GM19238 (cell line): ENCODE data around the gene MAST4.
"Not testable (repeated sequence)": the region's sequence is repeated elsewhere in the genome, so short reads cannot be mapped to it uniquely, and the experiment has no call there.

Experiments
- DNase-seq: peaks from one replicate; pipeline ENCODE4 v3.0.0; 2011; ENCODE audit warnings: low spot score; ENCODE audit not compliant: insufficient read length

Gene MAST4

DNA sequence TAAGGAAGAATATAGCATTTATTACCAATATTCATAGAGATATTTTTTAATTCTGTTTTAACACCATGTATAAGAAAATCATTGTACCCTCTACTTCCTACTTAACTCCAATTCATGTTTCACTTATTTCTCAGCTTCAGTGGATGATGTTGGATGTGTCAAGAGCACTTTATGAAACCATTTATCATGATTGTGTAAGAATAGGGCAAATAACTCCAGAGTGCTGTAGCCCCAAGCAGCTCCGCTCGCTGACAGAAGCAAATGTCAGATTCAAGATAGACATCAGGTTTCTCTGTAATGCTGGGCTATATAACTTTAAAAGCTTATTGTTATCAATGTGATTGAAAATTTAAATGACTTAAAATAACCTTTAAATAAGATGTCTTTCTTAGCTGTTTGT, 50.4 kb downstream of the MAST4 start:
- no peak for DNase-seq

DNA sequence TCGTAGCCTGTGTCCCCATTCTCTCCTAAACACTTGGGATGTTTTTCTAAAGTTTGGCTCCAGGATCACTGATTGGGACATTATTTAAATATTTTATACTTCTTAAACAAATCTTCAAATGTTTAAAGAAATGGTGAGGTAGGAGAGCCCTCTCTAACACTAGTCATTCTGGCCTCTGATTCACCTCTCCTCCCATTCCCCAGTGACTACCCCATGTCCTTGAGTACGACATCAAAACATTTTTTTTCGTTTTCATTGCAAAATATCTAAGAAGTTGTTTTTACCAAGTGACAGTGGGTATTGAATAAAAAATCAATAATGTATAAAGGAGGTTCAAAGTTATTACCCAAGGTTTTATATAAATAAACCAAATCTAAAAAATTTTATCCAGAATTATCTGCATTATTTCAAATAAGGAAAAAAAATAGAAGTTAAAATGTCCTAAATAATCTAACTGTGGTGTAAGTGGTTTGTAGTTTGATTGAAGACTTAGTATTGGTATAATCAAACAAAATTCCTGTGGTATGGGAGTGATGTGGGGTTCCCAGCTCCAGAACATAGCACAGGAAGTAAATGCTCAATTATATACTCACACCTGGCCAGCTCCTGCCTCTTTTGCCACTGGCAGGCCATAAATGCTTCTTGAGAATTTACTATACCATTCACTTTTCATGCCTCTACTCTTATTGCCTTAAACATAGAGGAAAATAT, 51.1 kb downstream of the MAST4 start:
- DNase-seq = no peak

DNA sequence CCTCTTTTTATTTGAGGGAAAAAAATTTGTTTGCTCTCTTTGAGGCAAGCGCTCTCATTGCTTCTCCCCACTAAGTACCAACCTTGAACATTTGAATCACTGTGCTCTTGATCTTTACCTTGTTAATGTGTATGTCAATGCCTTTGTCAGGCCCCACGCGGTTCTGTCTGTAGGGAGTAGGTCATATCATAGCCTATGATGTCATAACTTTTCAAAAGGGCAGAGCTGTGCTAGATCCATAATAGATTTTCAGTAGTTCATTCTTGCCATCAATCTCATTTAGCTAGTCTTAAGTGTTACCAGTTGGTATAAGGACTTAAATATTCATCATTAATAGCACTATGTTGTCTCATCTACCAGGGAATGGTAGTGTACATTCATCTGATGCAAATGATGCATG, 56.6 kb downstream of the MAST4 start:
- DNase-seq = no peak

DNA sequence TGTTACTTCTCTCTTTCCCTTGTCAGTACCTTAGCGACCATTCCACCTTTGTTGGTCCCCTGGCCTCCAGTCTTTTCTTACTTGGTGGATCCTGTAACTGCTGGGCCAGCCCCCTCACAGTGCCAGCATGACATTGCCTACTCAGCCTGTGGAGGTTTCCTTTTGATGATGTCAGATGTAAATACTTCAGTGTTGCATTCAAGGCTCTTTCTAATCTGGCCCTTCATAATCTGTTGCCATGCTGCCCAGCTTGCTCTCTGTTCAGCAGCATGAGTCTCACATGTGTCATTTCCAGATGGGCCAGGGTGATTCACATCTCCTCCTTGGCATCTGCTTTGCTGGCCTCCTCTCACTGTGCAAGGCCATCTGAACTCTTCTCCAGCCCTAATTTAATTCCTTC, 57.1 kb downstream of the MAST4 start:
- DNase-seq = no peak

DNA sequence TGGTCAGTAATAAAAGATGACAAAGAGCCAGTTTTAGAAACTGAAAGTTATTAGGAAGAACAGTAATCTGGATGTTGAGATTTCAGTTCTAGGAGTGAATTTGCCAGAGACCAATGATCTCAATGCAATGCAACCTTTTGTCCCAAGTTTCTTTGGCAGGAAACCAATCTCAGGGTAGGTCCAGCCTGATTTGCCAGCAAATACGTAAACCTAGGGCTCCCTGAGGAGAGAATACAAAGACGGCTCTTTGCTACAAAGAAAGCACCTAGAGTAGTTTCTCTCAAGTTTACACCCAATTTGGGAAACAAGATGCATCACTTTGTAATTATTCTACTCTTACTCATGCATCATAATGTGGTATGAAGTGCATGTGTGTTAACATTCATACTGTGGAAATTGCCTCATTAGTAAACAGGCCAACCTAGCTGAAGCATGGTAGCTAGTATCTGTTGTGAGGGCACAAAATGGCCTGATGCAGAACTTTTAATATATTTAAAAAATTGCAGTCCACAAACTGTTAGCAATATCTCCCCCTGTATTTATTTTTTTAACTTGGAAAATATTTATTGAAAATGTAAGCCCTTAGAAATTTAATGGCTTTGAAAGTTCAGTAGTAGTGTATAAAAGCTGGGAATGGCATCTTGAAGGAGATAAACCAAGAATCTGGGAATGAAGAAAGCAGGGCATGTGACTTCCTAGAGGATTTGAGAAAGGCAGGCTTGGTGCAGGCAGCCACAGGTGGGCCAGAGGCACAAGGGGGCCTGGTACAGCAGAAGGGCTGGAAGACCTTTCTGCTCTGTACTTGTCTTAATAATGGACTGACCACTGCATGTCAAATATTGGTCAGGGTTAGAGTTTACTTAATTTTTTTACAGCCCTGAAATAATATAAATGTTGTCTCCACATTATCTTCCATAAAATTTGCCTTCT, 59.5 kb downstream of the MAST4 start:
- DNase-seq = no peak

DNA sequence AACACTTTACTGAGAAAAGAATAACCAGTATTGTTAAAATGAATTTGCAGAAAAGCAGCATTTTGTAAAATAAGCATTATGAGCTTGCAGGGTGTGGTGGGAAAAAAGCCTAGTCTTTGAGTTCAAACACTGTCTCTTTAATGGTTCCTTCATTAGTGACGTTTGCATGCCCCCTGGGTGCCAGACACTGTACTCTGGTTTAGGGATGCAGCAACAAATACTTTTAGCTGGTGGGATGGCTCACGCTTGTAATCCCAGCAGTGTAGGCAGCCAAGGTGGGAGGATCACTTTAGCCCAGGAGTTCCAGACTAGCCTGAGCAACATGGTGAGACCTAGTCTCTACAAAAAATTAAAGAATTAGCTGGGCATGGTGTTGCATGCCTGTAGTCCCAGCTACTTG, 62.3 kb downstream of the MAST4 start:
- no peak for DNase-seq

DNA sequence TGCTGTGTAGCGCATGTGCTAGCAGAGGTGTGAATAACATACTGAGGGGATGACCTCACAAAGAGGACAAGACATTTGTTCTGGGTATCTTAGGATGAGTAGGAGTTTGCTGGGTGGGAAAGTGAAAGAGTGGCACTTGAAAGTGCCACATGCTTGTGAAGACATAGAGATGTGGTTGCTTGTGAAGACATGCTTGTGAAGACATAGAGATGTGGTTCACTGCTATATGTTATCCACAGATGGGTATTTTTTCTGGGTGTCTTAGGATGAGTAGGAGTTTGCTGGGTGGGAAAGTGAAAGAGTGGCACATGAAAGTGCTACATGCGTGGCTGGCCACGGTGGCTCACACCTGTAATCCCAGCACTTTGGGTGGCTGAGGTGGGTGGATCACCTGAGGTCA, 63.6 kb downstream of the MAST4 start:
- no peak for DNase-seq

DNA sequence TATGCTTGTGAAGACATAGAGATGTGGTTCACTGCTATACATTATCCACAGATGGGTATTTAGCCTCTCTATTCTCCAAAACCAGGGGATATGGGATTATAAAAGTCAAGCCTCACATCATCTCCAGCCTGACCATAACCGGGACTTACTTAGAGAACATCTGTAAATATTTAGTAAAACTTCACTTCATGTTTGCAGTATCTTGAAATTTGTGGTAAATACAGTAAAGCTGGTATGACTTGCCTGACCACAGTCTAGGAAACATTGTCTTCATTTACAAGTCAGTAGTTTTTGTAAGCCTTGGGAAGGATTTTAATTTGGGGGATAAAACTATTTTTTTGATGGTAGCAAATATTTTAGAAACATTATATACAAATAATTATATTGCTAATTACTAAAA, 64.2 kb downstream of the MAST4 start:
- DNase-seq = no peak

DNA sequence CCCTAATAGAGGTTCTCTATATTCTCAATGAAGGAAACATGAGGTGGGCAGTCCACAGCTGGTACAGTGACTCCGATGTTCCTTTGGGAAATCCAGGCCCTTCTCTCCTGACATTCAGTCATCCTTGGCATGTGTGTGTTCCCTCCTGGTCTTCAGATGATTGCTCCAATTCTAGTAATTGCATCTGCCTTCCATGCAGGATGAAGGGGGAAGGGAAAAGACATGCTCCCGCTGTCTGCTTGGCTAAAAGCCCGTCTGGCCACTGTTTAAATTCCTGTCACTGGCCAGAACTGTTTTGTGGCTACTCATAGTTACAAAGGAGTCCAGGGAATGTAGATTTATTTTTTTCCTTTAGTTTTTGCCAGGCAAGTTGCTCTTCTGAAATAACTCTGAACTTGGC, 65.0 kb downstream of the MAST4 start:
- DNase-seq = no peak

DNA sequence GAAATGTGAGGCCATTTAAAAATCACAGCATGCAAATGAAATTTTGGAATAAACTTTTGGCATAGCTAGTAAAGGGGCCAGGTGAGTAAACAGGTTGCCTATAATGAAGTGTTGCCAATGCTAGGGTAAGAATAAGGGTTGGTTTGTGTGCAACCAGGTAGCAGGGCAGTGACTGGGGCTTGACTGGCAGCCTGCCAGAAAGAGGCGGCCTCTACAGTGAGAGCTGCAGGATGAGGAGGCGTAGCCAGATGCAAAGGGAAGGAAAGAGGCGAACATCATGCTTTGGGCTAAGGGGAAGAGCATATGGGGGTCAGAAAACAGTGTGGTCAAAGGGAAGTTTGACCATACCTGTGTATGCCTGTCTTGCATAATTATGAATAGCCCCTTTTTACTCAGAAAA, 70.6 kb downstream of the MAST4 start:
- DNase-seq = no peak

DNA sequence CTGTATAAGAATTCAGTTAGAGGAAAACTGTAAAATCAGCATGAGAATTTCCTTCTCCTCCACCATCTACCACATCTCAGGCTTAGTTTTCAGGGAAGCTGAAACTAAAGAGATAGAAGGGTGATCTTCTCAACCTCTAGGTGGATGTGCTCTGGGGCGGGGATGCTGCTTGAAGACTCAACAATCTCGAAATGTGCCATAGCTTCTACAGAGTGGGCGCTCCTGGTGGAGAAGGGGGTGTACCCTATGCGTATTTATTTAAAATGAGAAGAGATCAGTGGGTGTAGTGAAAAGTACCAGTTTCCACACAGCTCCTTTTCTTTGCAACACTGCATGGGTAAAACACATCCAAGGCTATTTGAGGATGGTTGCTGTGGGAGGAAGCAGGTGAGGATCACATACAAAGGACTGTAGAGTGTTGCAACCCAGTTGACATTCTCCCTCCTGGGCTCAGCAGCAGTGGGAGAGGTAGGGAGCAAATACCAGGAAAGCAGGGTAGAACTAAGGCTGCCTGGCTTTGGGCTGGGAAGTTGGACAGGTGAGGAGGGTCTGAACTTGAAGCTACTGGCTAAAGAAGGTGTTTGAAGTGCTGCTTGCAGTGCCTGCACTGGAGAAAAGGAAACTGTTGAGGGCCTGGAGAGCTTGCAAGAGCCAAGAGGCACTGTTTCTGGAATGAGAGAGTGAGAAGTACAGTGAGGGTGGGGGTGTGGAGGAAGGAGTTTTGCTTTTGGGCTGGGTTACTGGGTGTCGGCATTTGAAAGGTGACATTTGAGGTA, 73.1 kb downstream of the MAST4 start:
- DNase-seq = no peak

DNA sequence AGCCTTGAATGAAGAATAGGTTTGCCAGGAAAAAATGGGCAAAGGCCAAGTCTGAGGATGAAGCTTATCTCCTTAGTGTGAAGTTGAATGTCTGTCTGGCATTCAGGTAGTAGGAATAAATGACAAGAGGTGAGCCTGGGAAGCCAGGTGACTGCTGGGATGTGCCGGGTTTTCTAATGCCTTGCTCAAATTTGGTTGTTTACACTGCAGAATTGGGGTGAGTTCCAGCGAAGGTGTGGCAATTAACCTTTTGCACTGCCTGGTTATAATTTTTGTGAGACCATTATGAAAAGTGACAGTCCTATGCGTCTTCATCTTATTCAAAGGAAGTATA, 73.6 kb downstream of the MAST4 start:
- no peak for DNase-seq

DNA sequence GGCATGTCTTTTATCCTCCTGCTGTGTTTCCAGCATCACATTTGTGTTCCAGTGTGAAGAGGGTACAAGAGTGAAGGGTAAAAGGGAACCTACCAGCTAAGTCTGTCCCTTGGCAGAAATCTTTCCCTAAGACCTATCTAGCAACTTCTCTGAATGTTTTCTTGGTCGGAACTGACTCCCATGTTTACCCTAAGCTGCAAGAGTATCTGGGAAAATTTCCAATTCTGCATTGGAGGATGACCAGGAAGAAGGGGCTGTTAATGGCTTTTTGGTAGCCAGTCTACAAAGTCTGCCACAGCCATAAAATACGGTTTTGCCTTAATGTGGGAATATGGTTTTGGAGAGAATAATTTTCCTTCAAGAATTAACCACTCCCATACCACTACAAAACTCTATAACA, 75.1 kb downstream of the MAST4 start:
- DNase-seq = no peak

DNA sequence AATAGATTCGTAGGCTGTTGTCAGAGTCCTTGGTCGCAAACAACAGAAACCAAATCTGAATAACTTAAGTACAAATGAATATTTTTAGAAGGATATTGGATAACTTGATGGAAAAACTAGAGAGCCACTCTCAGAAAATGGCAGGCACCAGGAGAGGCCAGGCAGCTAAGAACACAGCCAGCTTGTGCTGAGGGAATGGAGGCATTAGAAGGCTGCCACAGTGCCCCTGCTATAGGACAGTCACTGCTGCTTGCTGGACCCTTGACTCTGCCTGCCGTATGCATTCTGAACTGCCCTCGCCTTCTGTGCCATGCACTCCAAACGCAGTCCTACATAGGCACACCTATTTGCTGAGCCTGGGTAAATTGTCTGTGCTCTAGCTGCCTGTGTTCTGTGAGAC, 78.6 kb downstream of the MAST4 start:
- DNase-seq = no peak

DNA sequence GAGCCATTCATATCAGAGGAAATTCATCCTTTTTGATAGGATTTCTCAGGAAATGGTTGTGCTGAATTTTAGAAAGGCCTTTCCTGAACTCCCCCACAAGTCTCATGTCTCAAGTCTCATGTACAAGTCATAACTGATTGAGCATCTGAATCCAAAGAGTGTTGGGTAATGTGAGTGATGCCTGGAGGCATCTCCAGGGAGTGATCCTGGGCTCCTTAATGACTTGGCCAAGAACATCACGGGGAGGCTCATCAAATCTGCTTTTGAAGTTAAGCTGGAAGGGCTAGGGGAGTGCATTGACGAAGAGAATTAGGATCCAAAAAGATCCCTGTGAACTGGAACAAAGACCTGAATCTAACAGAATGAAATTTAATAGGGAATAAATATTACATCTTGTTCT, 79.2 kb downstream of the MAST4 start:
- DNase-seq = no peak

DNA sequence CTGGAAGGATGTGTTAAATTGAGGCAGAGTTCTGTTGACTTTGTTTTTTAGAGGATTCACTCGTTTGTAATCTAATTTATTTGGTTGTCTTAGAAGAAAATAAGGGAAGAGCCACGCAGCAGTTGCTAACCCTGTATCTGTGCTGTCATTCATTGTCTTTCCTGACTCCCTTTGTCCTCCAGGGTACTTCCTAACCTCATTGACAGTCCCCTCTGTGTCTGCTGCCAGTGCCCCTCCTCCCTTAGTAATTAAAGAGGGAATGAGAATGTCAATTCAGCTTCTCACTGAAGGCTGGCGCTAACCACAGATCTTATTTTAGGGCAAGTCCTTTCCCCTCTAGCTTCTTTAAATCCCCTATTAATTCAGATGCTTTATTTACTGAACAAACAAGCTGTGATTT, 84.0 kb downstream of the MAST4 start:
- no peak for DNase-seq

DNA sequence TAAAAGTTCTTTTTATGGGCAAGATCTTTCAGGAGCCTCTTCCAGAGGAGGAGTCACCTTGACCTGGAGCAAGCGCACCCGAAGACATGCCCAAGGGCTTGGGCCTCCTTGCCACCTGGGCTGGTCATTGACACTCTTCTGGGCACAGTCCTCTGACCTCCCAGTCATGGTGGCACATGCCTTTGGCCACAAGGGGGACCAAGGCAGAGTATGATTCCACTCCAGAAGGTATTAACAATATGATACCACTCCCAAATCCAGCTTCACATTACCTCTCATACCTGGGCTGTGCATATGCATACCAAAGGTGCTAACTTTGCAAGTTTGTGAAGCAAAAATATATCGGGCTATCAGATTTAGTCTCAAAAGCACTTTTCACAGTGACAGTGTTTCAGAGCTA, 84.6 kb downstream of the MAST4 start:
- no peak for DNase-seq

DNA sequence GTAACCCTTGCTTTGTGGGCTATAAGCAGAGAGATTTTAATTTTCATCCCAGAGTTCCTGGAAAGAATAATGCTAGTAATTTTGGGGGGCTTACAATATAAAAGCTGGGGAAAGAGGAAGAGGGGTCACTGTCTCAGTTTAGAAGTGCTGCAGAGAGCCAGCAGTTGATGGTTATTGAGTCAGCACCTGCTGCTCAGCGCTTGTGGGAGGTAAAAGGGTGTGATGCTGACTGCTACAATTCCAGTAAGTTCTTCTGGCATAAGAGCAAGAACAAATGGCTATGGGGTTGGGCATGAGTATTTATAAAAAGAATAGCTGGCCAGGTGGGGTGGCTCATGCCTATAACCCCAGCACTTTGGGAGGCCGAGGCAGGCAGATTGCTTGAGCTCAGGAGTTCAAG, 88.5 kb downstream of the MAST4 start:
- no peak for DNase-seq

DNA sequence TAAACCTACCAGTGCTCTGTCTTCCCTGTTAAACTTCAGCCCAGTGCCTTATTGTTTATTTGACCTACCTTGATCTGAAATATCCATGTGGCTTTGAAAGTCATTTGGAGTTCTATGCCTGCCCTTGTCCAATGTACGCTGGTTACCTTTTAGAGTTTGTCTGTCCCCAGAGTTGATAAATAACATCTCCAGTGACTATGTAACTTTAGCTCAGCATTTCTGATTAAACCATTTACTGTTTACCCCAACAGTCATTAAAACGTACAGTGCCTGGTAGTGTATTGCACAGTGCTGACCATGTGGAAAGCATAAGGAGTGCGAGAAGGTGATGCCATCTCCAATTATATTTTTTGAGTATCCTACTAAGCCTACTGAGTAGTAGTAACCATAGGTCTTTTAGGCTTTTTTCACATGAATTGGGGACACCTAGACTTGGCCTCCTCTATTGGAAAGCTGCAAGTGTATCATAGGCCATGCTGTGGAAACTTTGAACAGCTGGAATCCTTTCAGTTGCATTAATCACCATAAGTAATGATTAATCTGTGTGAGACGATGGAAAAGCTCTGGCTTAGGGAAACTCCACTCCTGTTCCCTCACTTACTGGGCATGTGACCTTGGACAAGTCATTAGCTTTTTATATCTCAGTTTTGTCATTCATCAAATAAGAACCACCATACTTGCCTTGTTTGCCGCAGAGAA, 93.5 kb downstream of the MAST4 start:
- no peak for DNase-seq

DNA sequence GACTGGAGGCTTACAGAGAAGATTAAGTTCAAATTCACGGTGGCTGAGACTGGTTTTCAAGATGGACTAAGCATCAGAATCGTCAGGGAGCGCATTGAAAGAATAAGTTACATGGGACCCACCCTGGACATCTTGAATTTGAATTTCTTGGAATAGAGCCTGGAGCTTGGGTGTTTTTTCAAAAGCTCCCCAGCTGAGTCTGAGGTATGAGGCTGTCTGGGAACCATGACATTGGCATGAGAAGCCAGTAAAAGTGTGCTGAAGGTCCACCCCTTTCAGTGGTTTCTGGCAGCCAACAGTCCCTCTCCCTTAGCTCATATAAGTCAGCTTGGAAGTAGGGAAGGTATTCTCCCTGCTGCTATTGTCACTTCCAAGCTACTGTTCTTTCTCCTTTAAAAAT, 97.8 kb downstream of the MAST4 start:
- no peak for DNase-seq

DNA sequence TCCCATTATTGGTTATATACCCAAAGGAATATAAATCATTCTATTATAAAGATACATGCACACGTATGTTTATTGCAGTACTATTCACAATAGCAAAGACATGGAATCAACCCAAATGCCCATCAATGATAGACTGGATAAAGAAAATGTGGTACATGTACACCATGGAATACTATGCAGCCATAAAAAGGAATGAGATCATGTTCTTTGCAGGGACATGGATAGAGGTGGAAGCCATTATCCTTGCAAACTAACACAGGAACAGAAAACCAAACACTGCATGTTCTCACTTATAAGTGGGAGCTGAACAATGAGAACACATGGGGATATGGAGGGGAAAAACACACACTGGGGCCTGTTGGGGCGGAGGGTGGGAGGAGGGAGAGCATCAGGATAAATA, 99.6 kb downstream of the MAST4 start:
- not testable (repeated sequence) for DNase-seq
